SU-DHL-6 (cell line): ENCODE measurements around the gene GRID1.

Experiments used
- CTCF ChIP-seq: fragments of 200-600 bp; sonication (generic); IDR thresholded peaks from one replicate; pipeline ENCODE4 v1.5.1; 2017; ENCODE audit warnings: antibody characterized with exemption, mild to moderate bottlenecking, low read length, moderate library complexity; ENCODE audit not compliant: insufficient read depth, poor library complexity, severe bottlenecking
- EZH2phosphoT487 ChIP-seq: fragments of 200-600 bp; sonication (generic), shearing (Covaris generic); conservative IDR thresholded peaks from 2 replicates; pipeline ENCODE4 v1.6.1; 2018; ENCODE audit warnings: mild to moderate bottlenecking, antibody characterized with exemption, low read length, moderate library complexity, mixed read lengths

- TF ChIP-seq CTCF (no peak), EZH2phosphoT487 (no peak)
Observed at GRCh38 chr10:86098187-86098881, 268.3 kb downstream of the GRID1 start.
